NT2/D1 (cell line): ENCODE data around the gene FTSJ3.

Source experiments
- SUZ12 ChIP-seq: IDR thresholded peaks from 2 replicates; pipeline ENCODE4 v1.6.1; 2011; ENCODE audit not compliant: insufficient read length, insufficient read depth; ENCODE audit errors: extremely low read depth
- YY1 ChIP-seq: IDR thresholded peaks from 2 replicates; pipeline ENCODE4 v1.6.1; 2011; ENCODE audit not compliant: insufficient read length, insufficient read depth
- ZNF274 ChIP-seq: IDR thresholded peaks from 2 replicates; pipeline ENCODE4 v1.6.1; 2011; ENCODE audit warnings: mild to moderate bottlenecking, low read depth, low read length

DNA sequence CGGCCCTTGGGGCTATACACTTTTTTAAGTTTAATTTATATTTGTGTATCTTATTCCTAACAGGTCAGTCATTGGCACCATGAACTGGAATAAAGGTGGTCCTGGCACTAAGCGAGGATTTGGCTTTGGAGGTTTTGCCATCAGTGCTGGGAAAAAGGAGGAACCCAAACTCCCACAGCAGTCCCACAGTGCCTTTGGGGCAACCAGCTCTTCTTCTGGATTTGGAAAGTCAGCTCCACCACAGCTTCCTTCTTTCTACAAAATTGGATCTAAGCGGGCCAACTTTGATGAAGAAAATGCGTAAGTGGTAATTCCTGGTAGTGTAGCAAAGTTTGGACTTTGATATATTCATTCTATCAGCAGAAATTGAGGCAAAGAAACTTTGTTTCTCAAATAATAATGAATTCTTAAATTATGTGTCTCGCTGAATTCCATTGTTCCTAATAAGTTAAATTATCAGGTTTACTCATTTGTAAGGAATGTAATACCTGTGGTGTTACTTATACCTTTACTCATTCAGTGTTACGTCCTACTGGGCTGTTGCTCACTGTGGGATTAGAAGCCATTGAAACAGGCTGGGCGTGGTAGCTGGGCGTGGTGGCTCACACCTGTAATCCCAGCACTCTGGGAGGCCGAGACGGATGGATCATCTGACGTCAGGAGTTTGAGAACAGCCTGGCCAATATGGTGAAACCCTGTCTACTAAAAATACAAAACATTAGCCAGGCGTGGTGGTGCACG, 40.3 kb downstream of the FTSJ3 start:
- TF ChIP-seq ZNF274 = no peak
- no peak for TF ChIP-seq YY1
- no peak for TF ChIP-seq SUZ12
